GM21619 (cell line): Measurements from ENCODE around the gene TENM3.

Source experiments
- ATAC-seq: cut with Tn5 transposase; IDR thresholded peaks from one replicate; pipeline ENCODE4 v1.9.1; 2021; ENCODE audit not compliant: unreplicated experiment

The TENM3 gene

GRCh38 chr4:182604161-182604622 lies 361.0 kb downstream of the TENM3 start:
- no peak for ATAC-seq

- ATAC-seq: no peak
These were observed 361.8 kb downstream of the TENM3 start for GRCh38 chr4:182604953-182605352.

- no peak for ATAC-seq
These were observed 365.3 kb downstream of the TENM3 start for GRCh38 chr4:182608525-182608924.

- no peak for ATAC-seq
These were observed 373.3 kb downstream of the TENM3 start for GRCh38 chr4:182616476-182616875.

GRCh38 chr4:182619660-182620059 lies 376.5 kb downstream of the TENM3 start:
- ATAC-seq: no peak

GRCh38 chr4:182620111-182620980 lies 377.1 kb downstream of the TENM3 start:
- ATAC-seq: no peak

- ATAC-seq: no peak
These were observed 381.1 kb downstream of the TENM3 start for GRCh38 chr4:182624281-182624680.

GRCh38 chr4:182625193-182625592 lies 382.0 kb downstream of the TENM3 start:
- ATAC-seq: no peak

GRCh38 chr4:182627996-182628395 lies 384.8 kb downstream of the TENM3 start:
- no peak for ATAC-seq

GRCh38 chr4:182628544-182628943 lies 385.3 kb downstream of the TENM3 start:
- no peak for ATAC-seq

- ATAC-seq: no peak
These were observed 385.9 kb downstream of the TENM3 start for GRCh38 chr4:182629096-182629495.

- no peak for ATAC-seq
These were observed 397.3 kb downstream of the TENM3 start for GRCh38 chr4:182640491-182640890.

- no peak for ATAC-seq
These were observed 397.7 kb downstream of the TENM3 start for GRCh38 chr4:182640932-182641331.

- ATAC-seq: peak; percentile 80
These were observed 399.6 kb downstream of the TENM3 start for GRCh38 chr4:182642831-182643230.

GRCh38 chr4:182643801-182644682 lies 400.8 kb downstream of the TENM3 start:
- ATAC-seq: no peak

GRCh38 chr4:182644683-182645050 lies 401.5 kb downstream of the TENM3 start:
- no peak for ATAC-seq

- no peak for ATAC-seq
These were observed 402.3 kb downstream of the TENM3 start for GRCh38 chr4:182645511-182645910.

GRCh38 chr4:182647646-182648300 lies 404.6 kb downstream of the TENM3 start:
- no peak for ATAC-seq

- ATAC-seq: no peak
These were observed 405.6 kb downstream of the TENM3 start for GRCh38 chr4:182648766-182649165.

- ATAC-seq: no peak
These were observed 406.7 kb downstream of the TENM3 start for GRCh38 chr4:182649698-182650477.

- ATAC-seq: no peak
These were observed 410.4 kb downstream of the TENM3 start for GRCh38 chr4:182653596-182653995.
